ENCODE measurements around the gene CHRNA4.
"Not testable (repeated sequence)": the region's sequence is repeated elsewhere in the genome, so short reads cannot be mapped to it uniquely, and the experiment has no call there.

CHRNA4 gene

DNA sequence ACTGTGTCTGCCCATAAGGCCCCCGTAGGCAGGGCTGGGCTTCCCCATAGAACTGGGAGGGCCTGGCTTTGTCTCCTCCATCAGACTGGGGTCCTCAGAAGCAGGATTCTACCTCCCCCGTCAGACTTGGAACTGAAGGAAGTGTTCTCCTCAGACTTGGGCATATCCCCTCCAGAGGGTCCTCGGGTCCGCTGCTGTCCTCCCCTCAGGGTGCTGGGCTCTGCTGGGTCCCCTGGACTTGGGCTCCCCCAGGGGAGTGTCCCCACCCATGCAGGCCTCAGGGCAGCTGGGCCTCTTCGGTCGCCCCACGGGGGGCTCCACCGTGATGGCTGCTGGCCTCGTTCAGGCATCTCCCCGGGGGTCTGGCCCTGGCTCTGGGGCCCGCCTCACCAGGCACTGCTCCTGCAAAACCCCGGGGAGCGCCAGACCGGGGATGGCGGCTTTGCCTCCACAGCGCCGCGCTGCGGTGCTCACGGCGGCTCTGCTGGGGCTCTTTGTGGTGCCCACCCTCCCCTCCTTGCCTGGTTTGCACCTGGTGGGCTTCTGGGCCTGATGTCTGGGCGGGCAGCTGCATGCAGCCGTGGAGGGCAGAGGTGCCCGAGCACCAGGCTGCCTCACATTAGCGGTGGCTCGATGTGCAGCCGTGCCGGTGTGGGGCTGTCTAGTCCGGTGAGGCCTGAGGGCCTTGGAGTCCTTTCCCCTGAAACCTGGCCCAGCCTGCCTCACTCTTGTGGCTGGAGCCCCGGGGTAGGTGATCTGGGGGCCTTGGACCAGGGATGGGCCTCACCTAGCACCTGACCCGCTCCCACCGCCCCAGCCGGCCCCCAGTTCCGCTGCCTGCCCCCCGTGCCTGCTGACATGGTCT lies 54.2 kb downstream of the CHRNA4 start:
- H3K4me3 ChIP-seq (IDR thresholded peaks at IDR 0.05; ENCODE audit: insufficient read depth, low read depth, low read length), result no peak overlapping the region
- TF ChIP-seq, protein P1, sequence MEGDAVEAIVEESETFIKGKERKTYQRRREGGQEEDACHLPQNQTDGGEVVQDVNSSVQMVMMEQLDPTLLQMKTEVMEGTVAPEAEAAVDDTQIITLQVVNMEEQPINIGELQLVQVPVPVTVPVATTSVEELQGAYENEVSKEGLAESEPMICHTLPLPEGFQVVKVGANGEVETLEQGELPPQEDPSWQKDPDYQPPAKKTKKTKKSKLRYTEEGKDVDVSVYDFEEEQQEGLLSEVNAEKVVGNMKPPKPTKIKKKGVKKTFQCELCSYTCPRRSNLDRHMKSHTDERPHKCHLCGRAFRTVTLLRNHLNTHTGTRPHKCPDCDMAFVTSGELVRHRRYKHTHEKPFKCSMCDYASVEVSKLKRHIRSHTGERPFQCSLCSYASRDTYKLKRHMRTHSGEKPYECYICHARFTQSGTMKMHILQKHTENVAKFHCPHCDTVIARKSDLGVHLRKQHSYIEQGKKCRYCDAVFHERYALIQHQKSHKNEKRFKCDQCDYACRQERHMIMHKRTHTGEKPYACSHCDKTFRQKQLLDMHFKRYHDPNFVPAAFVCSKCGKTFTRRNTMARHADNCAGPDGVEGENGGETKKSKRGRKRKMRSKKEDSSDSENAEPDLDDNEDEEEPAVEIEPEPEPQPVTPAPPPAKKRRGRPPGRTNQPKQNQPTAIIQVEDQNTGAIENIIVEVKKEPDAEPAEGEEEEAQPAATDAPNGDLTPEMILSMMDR (conservative IDR thresholded peaks at IDR 0.05; ENCODE audit: low read depth, low read length), result no peak
- H3K79me2 ChIP-seq (ENCODE audit: insufficient read depth, low read depth), result no peaks in the 10 kb centered on the region
- H2AFZ ChIP-seq (ENCODE audit: low read depth), result no peak overlapping the region
- H4K20me1 ChIP-seq (ENCODE audit: insufficient read depth), result no peaks in the 10 kb centered on the region
- H3K4me1 ChIP-seq (ENCODE audit: low read depth, poor library complexity, severe bottlenecking), result peaks cover 2% of the 10 kb centered on the region
- no peak overlapping the region for H3K27ac ChIP-seq
- no peak overlapping the region for H3K9ac ChIP-seq
- H3K27me3 ChIP-seq (ENCODE audit: insufficient read depth, low read depth), result peaks cover 81% of the 10 kb centered on the region
- H3K4me2 ChIP-seq, result no peak overlapping the region
- H3K36me3 ChIP-seq (ENCODE audit: insufficient read depth), result no peaks in the 10 kb centered on the region

GRCh38 chr20:63305933-63306672 lies 55.0 kb downstream of the CHRNA4 start:
- H3K4me3 ChIP-seq (IDR thresholded peaks at IDR 0.05; ENCODE audit: insufficient read depth, low read depth, low read length); H3K4me2 ChIP-seq; H3K4me1 ChIP-seq (ENCODE audit: low read depth, poor library complexity, severe bottlenecking); H3K9ac ChIP-seq; H2AFZ ChIP-seq (ENCODE audit: low read depth); H3K27ac ChIP-seq; H4K20me1 ChIP-seq (ENCODE audit: insufficient read depth); H3K79me2 ChIP-seq (ENCODE audit: insufficient read depth, low read depth); H3K36me3 ChIP-seq (ENCODE audit: insufficient read depth): not testable (repeated sequence)
- peaks cover 81% of the 10 kb centered on the region for H3K27me3 ChIP-seq (ENCODE audit: insufficient read depth, low read depth)

- Histone ChIP-seq H3K9ac (no peak overlapping the region), H2AFZ (ENCODE audit: low read depth) (no peak overlapping the region), H3K4me2 (no peak overlapping the region), H3K27me3 (ENCODE audit: insufficient read depth, low read depth) (peaks cover 81% of the 10 kb centered on the region), H4K20me1 (ENCODE audit: insufficient read depth) (no peaks in the 10 kb centered on the region), H3K79me2 (ENCODE audit: insufficient read depth, low read depth) (no peaks in the 10 kb centered on the region), H3K27ac (no peak overlapping the region), H3K36me3 (ENCODE audit: insufficient read depth) (no peaks in the 10 kb centered on the region), H3K4me3 (IDR thresholded peaks at IDR 0.05; ENCODE audit: insufficient read depth, low read depth, low read length) (no peak overlapping the region), H3K4me1 (ENCODE audit: low read depth, poor library complexity, severe bottlenecking) (no peaks in the 10 kb centered on the region)
- TF ChIP-seq, protein P1 (conservative IDR thresholded peaks at IDR 0.05; ENCODE audit: low read depth, low read length), result no peak
Observed at GRCh38 chr20:63305393-63305792, 55.8 kb downstream of the CHRNA4 start.

GRCh38 chr20:63303095-63303666 lies 58.0 kb downstream of the CHRNA4 start:
- H3K9ac ChIP-seq, result no peak overlapping the region
- H3K27ac ChIP-seq, result no peak overlapping the region
- no peaks in the 10 kb centered on the region for H3K79me2 ChIP-seq (ENCODE audit: insufficient read depth, low read depth)
- H3K4me1 ChIP-seq (ENCODE audit: low read depth, poor library complexity, severe bottlenecking), result no peaks in the 10 kb centered on the region
- TF ChIP-seq, protein P1 (conservative IDR thresholded peaks at IDR 0.05; ENCODE audit: low read depth, low read length), result no peak
- no peaks in the 10 kb centered on the region for H3K36me3 ChIP-seq (ENCODE audit: insufficient read depth)
- H3K4me2 ChIP-seq, result no peak overlapping the region
- H2AFZ ChIP-seq (ENCODE audit: low read depth), result no peak overlapping the region
- H4K20me1 ChIP-seq (ENCODE audit: insufficient read depth), result no peaks in the 10 kb centered on the region
- H3K4me3 ChIP-seq (IDR thresholded peaks at IDR 0.05; ENCODE audit: insufficient read depth, low read depth, low read length), result no peak overlapping the region
- peaks cover 81% of the 10 kb centered on the region for H3K27me3 ChIP-seq (ENCODE audit: insufficient read depth, low read depth)
